ENCODE results near the gene ZNF423. TPM values are rescaled to one million over a fixed set of nuclear protein-coding genes. Genes with fewer than 3 reads are reported as not detected.

ZNF423 gene
- total RNA-seq, 1 donor from 2014 or later: 11.9 TPM

DNA sequence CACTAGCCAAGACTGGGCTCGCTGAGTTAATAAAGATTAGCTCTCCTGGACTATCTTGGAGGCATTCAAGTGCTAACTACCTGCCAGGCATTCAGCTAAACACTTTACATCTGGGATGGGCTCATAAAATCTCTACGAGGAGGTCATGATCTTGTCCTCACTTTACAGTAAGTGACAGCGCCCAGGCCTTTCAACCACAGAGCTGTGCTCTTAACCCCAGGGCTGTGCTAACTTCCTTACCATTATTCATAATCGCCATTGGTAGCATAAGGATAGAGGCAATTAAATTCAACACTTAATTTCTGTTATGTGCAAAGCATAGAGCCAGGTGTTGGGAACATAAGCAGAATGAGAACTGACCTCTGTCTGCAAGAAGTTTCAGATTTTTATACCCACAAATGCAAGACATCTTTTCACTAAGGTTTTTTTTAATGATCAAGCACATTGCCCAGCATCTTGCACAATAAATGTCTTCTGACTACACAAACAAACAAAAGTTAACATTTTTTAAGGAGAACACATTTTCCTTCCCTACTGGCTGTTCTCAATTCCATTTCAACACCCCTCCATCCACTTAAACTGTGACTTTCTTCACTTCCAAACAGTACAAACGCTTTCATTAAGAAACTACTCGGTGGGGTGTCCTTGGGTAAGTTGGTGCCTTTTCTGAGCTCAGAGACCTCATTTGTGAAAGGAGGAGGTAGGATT lies 310.0 kb downstream of the ZNF423 start:
- DNase-seq (no peak), ATAC-seq (no peak)
- no peak overlapping the region for H3K27ac ChIP-seq
- intact Hi-C loops (cut with DNase I): no loop called here
- H3K27me3 ChIP-seq: no peaks in the 10 kb centered on the region
- TF ChIP-seq, protein P1, sequence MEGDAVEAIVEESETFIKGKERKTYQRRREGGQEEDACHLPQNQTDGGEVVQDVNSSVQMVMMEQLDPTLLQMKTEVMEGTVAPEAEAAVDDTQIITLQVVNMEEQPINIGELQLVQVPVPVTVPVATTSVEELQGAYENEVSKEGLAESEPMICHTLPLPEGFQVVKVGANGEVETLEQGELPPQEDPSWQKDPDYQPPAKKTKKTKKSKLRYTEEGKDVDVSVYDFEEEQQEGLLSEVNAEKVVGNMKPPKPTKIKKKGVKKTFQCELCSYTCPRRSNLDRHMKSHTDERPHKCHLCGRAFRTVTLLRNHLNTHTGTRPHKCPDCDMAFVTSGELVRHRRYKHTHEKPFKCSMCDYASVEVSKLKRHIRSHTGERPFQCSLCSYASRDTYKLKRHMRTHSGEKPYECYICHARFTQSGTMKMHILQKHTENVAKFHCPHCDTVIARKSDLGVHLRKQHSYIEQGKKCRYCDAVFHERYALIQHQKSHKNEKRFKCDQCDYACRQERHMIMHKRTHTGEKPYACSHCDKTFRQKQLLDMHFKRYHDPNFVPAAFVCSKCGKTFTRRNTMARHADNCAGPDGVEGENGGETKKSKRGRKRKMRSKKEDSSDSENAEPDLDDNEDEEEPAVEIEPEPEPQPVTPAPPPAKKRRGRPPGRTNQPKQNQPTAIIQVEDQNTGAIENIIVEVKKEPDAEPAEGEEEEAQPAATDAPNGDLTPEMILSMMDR (IDR thresholded peaks at IDR 0.05): no peak
- no peaks in the 10 kb centered on the region for H3K9me3 ChIP-seq
- no peaks in the 10 kb centered on the region for H3K4me1 ChIP-seq
- H3K36me3 ChIP-seq: no peaks in the 10 kb centered on the region
- H3K4me3 ChIP-seq: no peak overlapping the region

DNA sequence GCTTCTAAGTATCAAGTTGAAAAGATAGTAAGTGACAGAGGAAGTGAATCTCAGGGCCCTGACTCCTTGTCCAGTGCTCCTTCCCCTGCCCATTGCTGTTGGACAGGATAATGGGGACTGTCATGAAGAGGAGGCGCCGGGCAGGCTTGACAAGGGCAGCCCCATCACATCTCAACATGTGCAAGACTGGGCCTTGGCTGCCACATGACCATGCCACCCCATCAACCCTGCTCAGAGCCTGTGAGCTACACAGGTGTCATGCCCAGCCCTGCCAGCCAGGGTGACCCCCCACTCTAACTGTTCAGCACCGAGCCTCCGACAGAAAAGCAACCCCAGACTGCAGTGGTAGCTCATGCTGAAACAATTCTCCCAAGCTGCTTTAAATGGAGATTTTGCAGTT lies 310.7 kb downstream of the ZNF423 start:
- ATAC-seq (no peak), DNase-seq (no peak)
- TF ChIP-seq, protein P1 (IDR thresholded peaks at IDR 0.05): no peak
- no peaks in the 10 kb centered on the region for H3K27me3 ChIP-seq
- no peaks in the 10 kb centered on the region for H3K36me3 ChIP-seq
- H3K4me1 ChIP-seq: no peaks in the 10 kb centered on the region
- intact Hi-C loops (cut with DNase I): no loop called here
- H3K27ac ChIP-seq: no peak overlapping the region
- H3K9me3 ChIP-seq: no peaks in the 10 kb centered on the region
- no peak overlapping the region for H3K4me3 ChIP-seq

DNA sequence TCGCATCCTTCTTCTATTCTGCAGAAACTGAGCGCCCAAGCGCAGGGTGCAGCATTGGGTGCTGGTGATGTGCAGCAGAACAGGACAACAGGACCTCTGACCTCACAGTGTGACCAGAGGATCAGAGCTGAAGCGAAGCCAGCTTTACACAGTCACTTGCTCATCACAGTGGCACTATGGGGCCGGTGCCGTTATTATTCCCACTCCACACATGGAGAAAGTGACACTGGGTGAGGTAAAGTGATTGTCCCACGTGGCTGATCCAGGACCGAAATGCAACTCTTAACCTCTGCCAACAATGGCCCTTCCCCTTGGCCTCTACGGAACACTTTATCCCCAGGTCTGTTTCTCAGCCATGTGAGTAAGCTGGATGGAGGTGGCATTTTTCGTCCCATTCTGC lies 311.1 kb downstream of the ZNF423 start:
- Histone ChIP-seq H3K4me1 (no peaks in the 10 kb centered on the region), H3K27ac (no peak overlapping the region), H3K27me3 (no peaks in the 10 kb centered on the region), H3K4me3 (no peak overlapping the region), H3K9me3 (no peaks in the 10 kb centered on the region), H3K36me3 (no peaks in the 10 kb centered on the region)
- intact Hi-C loops (cut with DNase I): no loop called here
- ATAC-seq (no peak), DNase-seq (no peak)
- TF ChIP-seq, protein P1 (IDR thresholded peaks at IDR 0.05): no peak

DNA sequence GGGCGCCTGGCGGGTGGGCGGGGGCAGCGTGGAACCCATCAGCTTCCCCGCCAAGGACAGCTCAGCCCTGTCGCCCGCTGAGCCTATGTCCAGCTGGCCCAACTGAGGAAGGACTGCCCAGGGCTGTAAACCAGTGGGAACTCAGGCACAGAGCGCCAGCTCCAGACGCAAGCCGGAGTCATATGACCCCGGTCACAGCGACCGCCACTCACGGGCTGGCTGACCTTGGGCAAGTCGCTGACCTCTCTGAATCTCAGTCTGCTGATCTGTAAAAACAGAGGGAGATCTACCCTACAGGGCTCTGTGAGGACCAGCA lies 312.3 kb downstream of the ZNF423 start:
- no peak overlapping the region for H3K27ac ChIP-seq
- intact Hi-C loops (cut with DNase I): no loop called here
- TF ChIP-seq, protein P1 (IDR thresholded peaks at IDR 0.05): no peak
- no peaks in the 10 kb centered on the region for H3K36me3 ChIP-seq
- DNase-seq (no peak), ATAC-seq (no peak)
- H3K27me3 ChIP-seq: no peaks in the 10 kb centered on the region
- H3K4me3 ChIP-seq: no peak overlapping the region
- no peaks in the 10 kb centered on the region for H3K4me1 ChIP-seq
- no peaks in the 10 kb centered on the region for H3K9me3 ChIP-seq

DNA sequence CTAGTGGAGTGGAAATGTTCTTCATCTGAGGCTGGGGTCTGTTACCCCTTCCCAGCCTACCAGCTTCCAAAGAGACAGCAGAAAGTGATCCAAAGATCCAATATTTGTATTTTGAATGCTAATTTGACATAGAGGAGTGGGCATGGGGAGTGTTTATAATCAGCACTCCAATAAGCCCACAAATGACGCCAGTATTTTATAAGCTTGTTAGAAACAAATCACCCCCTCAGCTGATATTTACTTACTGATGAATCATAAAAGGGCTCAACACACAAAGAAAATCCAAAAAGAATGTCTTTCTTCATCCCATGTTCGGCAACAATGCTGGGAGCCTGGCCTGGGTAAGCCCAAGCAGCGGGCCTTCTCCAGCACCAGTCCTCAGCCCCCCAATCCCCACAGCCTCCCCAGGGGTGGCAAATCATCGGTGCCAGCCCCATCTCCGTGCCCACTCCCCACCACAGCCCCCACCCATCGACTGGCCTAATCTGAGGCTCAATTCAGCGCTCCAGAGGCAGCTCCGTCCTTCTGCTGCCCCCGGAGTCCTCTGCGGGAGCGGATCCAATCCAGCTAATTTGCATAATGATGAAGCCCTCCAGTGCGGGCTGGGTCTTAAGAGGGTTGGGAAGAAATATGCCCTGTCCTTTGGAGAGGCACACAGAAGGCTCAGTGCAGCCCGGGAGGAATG lies 312.8 kb downstream of the ZNF423 start:
- TF ChIP-seq, protein P1 (IDR thresholded peaks at IDR 0.05): no peak
- DNase-seq (no peak), ATAC-seq (no peak)
- Histone ChIP-seq H3K36me3 (no peaks in the 10 kb centered on the region), H3K4me3 (no peak overlapping the region), H3K27ac (no peak overlapping the region), H3K27me3 (no peaks in the 10 kb centered on the region), H3K4me1 (no peaks in the 10 kb centered on the region), H3K9me3 (no peaks in the 10 kb centered on the region)
- intact Hi-C loops (cut with DNase I): no loop called here
